CD14-positive monocyte (primary cell): ENCODE measurements around the gene YKT6. TPM values are rescaled to one million over a fixed set of nuclear protein-coding genes. Genes with fewer than 3 reads are reported as not detected.

Experiments used
- DNase-seq, 3 donors: peaks; one replicate each; pipeline ENCODE4 v3.0.0-alpha.2; 2011 to 2022
- H2AFZ ChIP-seq: 2 replicates; pipeline ENCODE4 v1.6.0; 2012; ENCODE audit warnings: mild to moderate bottlenecking, low read depth, low read length, inconsistent platforms; ENCODE audit not compliant: insufficient read depth, poor library complexity, severe bottlenecking
- H3K27ac ChIP-seq, 2 donors: 1 replicate in 1 of 2; 2 replicates in 1 of 2; pipeline ENCODE4 v1.5.1; 2012 to 2013; ENCODE audit warnings: low read length in 2 of 2, control low read depth in 1 of 2, inconsistent platforms in 1 of 2, low read depth in 1 of 2, mild to moderate bottlenecking in 1 of 2
- H3K27me3 ChIP-seq, 2 donors: one replicate each; pipeline versions ENCODE4 v1.6.0 to v1.6.1; 2011 to 2013; ENCODE audit warnings: low read length in 2 of 2; ENCODE audit not compliant: control insufficient read depth in 2 of 2, insufficient read depth in 2 of 2
- H3K36me3 ChIP-seq, 2 donors: replicated peaks in 1 of 2; 1 replicate in 1 of 2; 2 replicates in 1 of 2; pipeline versions ENCODE4 v1.5.1 to v1.6.1; 2012 to 2013; ENCODE audit warnings: low read length in 2 of 2, control low read depth in 1 of 2, inconsistent platforms in 1 of 2, mild to moderate bottlenecking in 1 of 2; ENCODE audit not compliant: insufficient read depth in 2 of 2, control insufficient read depth in 1 of 2
- H3K4me1 ChIP-seq, 2 donors: 1 replicate in 1 of 2; 2 replicates in 1 of 2; pipeline versions ENCODE4 v1.5.1 to v1.6.1; 2012 to 2013; ENCODE audit warnings: low read length in 2 of 2, control low read depth in 1 of 2, inconsistent platforms in 1 of 2, mild to moderate bottlenecking in 1 of 2, moderate library complexity in 1 of 2; ENCODE audit not compliant: insufficient read depth in 2 of 2, control insufficient read depth in 1 of 2
- H3K4me2 ChIP-seq: replicated peaks from 2 replicates; pipeline ENCODE3; 2012; ENCODE audit warnings: low read length, moderate library complexity, mild to moderate bottlenecking; ENCODE audit not compliant: poor library complexity, severe bottlenecking; ENCODE audit errors: extremely low read depth
- H3K4me3 ChIP-seq, 3 experiments: fragments of 200-600 bp in 1 of 3; sonication (generic) in 1 of 3; replicated peaks in 1 of 3; 1 replicate in 2 of 3; 2 replicates in 1 of 3; pipeline ENCODE4 v1.5.1; 2011 to 2013; ENCODE audit warnings: low read length in 3 of 3, mild to moderate bottlenecking in 3 of 3, control low read depth in 2 of 3, low read depth in 2 of 3, inconsistent platforms in 1 of 3, moderate library complexity in 1 of 3
- H3K79me2 ChIP-seq: 2 replicates; pipeline ENCODE4 v1.6.0; 2012; ENCODE audit warnings: mild to moderate bottlenecking, control low read depth, inconsistent platforms, low read length, moderate library complexity; ENCODE audit not compliant: insufficient read depth
- H3K9ac ChIP-seq: 2 replicates; pipeline ENCODE4 v1.6.0; 2017; ENCODE audit warnings: low read length, mild to moderate bottlenecking; ENCODE audit not compliant: insufficient read depth, poor library complexity, severe bottlenecking
- H3K9me3 ChIP-seq, 2 donors: replicated peaks in 1 of 2; 1 replicate in 1 of 2; 2 replicates in 1 of 2; pipeline versions ENCODE4 v1.5.1 to v1.6.1; 2012 to 2013; ENCODE audit warnings: low read length in 2 of 2, control low read depth in 1 of 2; ENCODE audit not compliant: control insufficient read depth in 1 of 2, insufficient read depth in 1 of 2
- H4K20me1 ChIP-seq: 2 replicates; pipeline ENCODE4 v1.6.0; 2012; ENCODE audit warnings: mild to moderate bottlenecking, low read length, control low read depth, moderate library complexity; ENCODE audit not compliant: insufficient read depth
- H3K27ac Mint-ChIP-seq, 7 donors: one replicate each; pipeline ENCODE4 v1.8.0; 2020; ENCODE audit warnings: mild to moderate bottlenecking in 7 of 7, mixed read lengths in 7 of 7, moderate library complexity in 6 of 7, inconsistent platforms in 2 of 7
- H3K27me3 Mint-ChIP-seq, 3 donors: one replicate each; pipeline ENCODE4 v1.8.0; 2021 to 2022; ENCODE audit warnings: low read depth in 3 of 3, mild to moderate bottlenecking in 3 of 3, mixed read lengths in 3 of 3, moderate library complexity in 3 of 3, inconsistent platforms in 1 of 3
- H3K36me3 Mint-ChIP-seq, 2 donors: one replicate each; pipeline ENCODE4 v1.8.0; 2020; ENCODE audit warnings: mixed read lengths in 2 of 2, inconsistent platforms in 1 of 2, mild to moderate bottlenecking in 1 of 2
- H3K4me1 Mint-ChIP-seq: one replicate; pipeline ENCODE4 v1.8.0; 2020; ENCODE audit warnings: mild to moderate bottlenecking, mixed read lengths
- H3K4me3 Mint-ChIP-seq, 2 donors: one replicate each; pipeline ENCODE4 v1.8.0; 2020; ENCODE audit warnings: mild to moderate bottlenecking in 2 of 2, mixed read lengths in 2 of 2, moderate library complexity in 1 of 2
- H3K9me3 Mint-ChIP-seq, 7 donors: one replicate each; pipeline ENCODE4 v1.8.0; 2020 to 2022; ENCODE audit warnings: mixed read lengths in 7 of 7, mild to moderate bottlenecking in 6 of 7, moderate library complexity in 6 of 7, inconsistent platforms in 2 of 7
- CTCF ChIP-seq: fragments of 200-600 bp; IDR thresholded peaks from one replicate; pipeline ENCODE4 v1.8.0; 2022; ENCODE audit warnings: antibody characterized with exemption, mild to moderate bottlenecking
- WGBS: methylation state at CpG from one replicate; pipeline ENCODE4 v1.1.5; 2013; ENCODE audit warnings: missing lambda C conversion rate; ENCODE audit not compliant: insufficient coverage; 5-methylcytosine and 5-hydroxymethylcytosine counted together
- intact Hi-C, 2 donors: fragments of 100-400 bp; cut with micrococcal nuclease; formaldehyde crosslinking; loops; one replicate each; pipeline versions ENCODE4 v1.15.0 to v1.15.1; 2023
- polyA plus RNA-seq, 3 donors: library from polyadenylated mRNA; depleted of rRNA in 1 of 3; unstranded in 2 of 3; stranded (reverse) in 1 of 3; fragments of 300-500 nt in 2 of 3; fragments of >200 nt in 1 of 3; fragmentation: Illumina TruSeq in 2 of 3; gene quantifications; 1 replicate in 2 of 3; 2 replicates in 1 of 3; pipeline ENCODE4 v1.2.3, GENCODE V29; 2012 to 2021

The YKT6 gene
- polyA plus RNA-seq, 3 donors = 26.4 to 45.7 (median 35.2) TPM

- H3K9ac ChIP-seq = no peak overlapping the region
- Mint-ChIP-seq H3K9me3 (no peaks in the 10 kb centered on the region), H3K27me3 (peaks cover 0 to 4% (median 2%) of the 10 kb centered on the region in 3 donors), H3K4me1 (peaks cover 5% of the 10 kb centered on the region), H3K27ac (peak overlapping the region in 1 of 7 donors; percentile 35), H3K36me3 (peaks cover 60 to 70% of the 10 kb centered on the region in 2 donors), H3K4me3 (no peak overlapping the region)
- no peak overlapping the region for H3K27ac ChIP-seq
- no peaks in the 10 kb centered on the region for H4K20me1 ChIP-seq
- no peak overlapping the region for H3K4me2 ChIP-seq
- H3K9me3 ChIP-seq = no peaks in the 10 kb centered on the region
- intact Hi-C loops = no loop called here
- DNase-seq = no peak
- H3K4me3 ChIP-seq = no peak overlapping the region
- no peaks in the 10 kb centered on the region for H3K79me2 ChIP-seq
- TF ChIP-seq CTCF = no peak
- no peaks in the 10 kb centered on the region for H3K27me3 ChIP-seq
- H2AFZ ChIP-seq = no peak overlapping the region
- H3K36me3 ChIP-seq = peaks cover 60 to 71% of the 10 kb centered on the region in 2 donors
- no peaks in the 10 kb centered on the region for H3K4me1 ChIP-seq
- 93% methylated on average over 4 of the region's 7 CpGs for WGBS
These were observed 11.9 kb downstream of the YKT6 start for GRCh38 chr7:44212581-44213184.

DNA sequence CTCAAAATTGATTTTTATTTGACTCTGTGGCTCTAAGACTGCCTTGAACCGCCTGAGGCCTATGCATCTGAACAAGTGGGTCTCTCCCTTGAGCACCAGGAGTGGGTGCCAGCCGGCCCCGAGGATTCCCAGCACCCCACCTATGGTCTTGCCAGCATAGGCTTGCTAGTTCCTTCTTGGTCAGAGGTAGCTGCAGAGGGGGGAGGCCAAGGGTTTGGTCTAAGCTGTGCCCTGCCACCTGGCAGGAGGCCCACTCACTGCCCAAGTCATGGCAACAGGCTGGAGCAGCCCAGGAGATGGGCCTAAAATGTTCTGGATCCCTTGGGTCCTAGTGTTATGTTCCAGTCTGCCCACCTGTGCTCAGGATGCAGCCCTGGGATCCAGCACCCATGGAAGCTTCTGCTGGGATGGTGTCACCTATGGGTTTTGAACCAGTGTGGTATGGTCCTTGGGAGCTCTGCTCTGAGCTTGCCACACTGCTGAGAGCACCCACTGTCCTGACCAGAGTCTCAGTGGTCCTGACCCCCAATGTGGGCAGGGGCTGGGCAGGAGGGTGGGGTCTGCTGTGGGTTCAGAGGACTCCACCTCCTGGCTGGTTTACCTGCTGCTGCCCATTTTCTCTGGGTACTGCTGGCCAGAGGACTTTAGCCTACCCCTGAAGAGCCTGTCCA lies 12.6 kb downstream of the YKT6 start:
- WGBS = 90% methylated on average over 2 of the region's 3 CpGs
- Histone ChIP-seq H3K4me3 (no peak overlapping the region), H3K36me3 (peaks cover 54 to 64% of the 10 kb centered on the region in 2 donors), H3K79me2 (no peaks in the 10 kb centered on the region), H3K9ac (no peak overlapping the region), H3K27me3 (no peaks in the 10 kb centered on the region), H3K4me1 (no peaks in the 10 kb centered on the region), H4K20me1 (no peaks in the 10 kb centered on the region), H2AFZ (no peak overlapping the region), H3K27ac (peak overlapping the region in 1 of 2 donors; percentile 41), H3K4me2 (no peak overlapping the region), H3K9me3 (no peaks in the 10 kb centered on the region)
- Mint-ChIP-seq H3K4me3 (no peak overlapping the region), H3K27me3 (peaks cover 0 to 4% (median 2%) of the 10 kb centered on the region in 3 donors), H3K27ac (peak overlapping the region in 3 of 7 donors; percentile 3 to 43 (median 35)), H3K9me3 (no peaks in the 10 kb centered on the region), H3K36me3 (peaks cover 53 to 63% of the 10 kb centered on the region in 2 donors), H3K4me1 (peaks cover 5% of the 10 kb centered on the region)
- intact Hi-C loops = no loop called here
- no peak for TF ChIP-seq CTCF
- DNase-seq = no peak
